Duodenal mucosa (tissue), 2 donors: ENCODE measurements around the gene MAD1L1.

Source experiments
- H3K27ac ChIP-seq: one replicate; pipeline ENCODE4 v1.7.0; 2013; ENCODE audit warnings: low read depth, low read length
- H3K27me3 ChIP-seq, 2 donors: one replicate each; pipeline ENCODE4 v1.7.0; 2013; ENCODE audit warnings: low read length in 2 of 2, control low read depth in 1 of 2; ENCODE audit not compliant: insufficient read depth in 2 of 2, control insufficient read depth in 1 of 2
- H3K36me3 ChIP-seq, 2 donors: one replicate each; pipeline ENCODE4 v1.7.0; 2013; ENCODE audit warnings: low read length in 2 of 2, control low read depth in 1 of 2; ENCODE audit not compliant: insufficient read depth in 2 of 2, control insufficient read depth in 1 of 2
- H3K4me1 ChIP-seq, 2 donors: one replicate each; pipeline ENCODE4 v1.7.0; 2013; ENCODE audit warnings: low read length in 2 of 2, control low read depth in 1 of 2; ENCODE audit not compliant: insufficient read depth in 2 of 2, control insufficient read depth in 1 of 2
- H3K4me3 ChIP-seq, 2 donors: one replicate each; pipeline ENCODE4 v1.7.0; 2013; ENCODE audit warnings: low read length in 2 of 2, low read depth in 1 of 2
- H3K9ac ChIP-seq, 2 donors: one replicate each; pipeline ENCODE4 v1.7.0; 2013; ENCODE audit warnings: low read length in 2 of 2, low read depth in 1 of 2
- H3K9me3 ChIP-seq, 2 donors: one replicate each; pipeline ENCODE4 v1.7.0; 2013; ENCODE audit warnings: low read length in 2 of 2, control low read depth in 1 of 2; ENCODE audit not compliant: control insufficient read depth in 1 of 2

MAD1L1 gene

DNA sequence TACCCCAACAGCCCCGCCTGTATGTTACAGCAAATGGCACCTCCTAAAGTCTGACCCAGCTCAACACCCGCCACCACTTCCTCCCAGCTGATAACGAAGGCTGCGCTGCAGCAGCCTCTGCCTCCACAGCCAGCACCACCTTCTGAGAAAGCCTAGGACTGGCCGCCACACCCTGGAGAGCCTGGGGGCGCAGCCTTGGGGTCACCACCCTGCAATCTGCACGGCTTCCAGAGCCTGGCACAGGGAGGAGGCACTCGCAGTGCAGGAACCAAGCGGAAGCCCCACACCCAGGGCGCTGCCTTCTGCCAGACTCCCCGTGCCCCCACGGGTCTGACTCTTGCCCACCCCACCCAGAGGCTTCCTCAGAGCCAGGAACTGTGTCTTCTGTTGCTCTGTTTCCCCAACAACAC, 112.5 kb downstream of the MAD1L1 start:
- no peak overlapping the region for H3K27ac ChIP-seq
- H3K4me1 ChIP-seq: peaks cover 0 to 13% of the 10 kb centered on the region in 2 donors
- peaks cover 0 to 4% of the 10 kb centered on the region in 2 donors for H3K36me3 ChIP-seq
- H3K27me3 ChIP-seq: no peaks in the 10 kb centered on the region
- H3K4me3 ChIP-seq: no peak overlapping the region
- no peak overlapping the region for H3K9ac ChIP-seq
- H3K9me3 ChIP-seq: no peaks in the 10 kb centered on the region

DNA sequence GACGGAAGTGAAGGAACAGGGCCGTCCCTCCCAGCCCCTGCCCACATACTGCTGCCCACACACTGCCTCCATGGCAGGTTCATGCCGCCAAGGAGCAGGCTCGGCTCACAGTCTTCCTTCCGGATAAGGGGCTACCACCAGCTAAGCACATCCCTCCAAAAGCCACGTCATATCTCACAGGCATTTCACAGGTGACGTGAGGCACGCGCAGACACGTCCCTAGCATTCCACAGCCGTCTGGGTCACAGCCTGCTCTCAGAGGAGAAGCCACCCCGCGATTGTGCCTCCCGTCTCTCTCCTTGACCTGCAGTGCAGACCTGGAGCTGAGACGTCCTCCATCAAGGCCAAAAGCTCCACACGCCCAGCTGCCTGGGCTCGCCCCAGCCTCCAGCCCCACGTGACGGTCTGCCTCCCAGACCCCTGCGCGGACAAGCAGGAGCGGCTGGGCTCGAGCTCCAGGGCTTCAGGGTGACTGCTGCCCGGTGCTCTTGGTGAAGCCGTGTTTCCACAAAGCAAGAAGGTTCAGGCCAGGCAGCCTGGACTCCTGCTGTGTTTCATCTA, 114.0 kb downstream of the MAD1L1 start:
- peaks cover 0 to 9% of the 10 kb centered on the region in 2 donors for H3K4me1 ChIP-seq
- H3K9ac ChIP-seq: no peak overlapping the region
- no peak overlapping the region for H3K27ac ChIP-seq
- H3K9me3 ChIP-seq: no peaks in the 10 kb centered on the region
- H3K4me3 ChIP-seq: no peak overlapping the region
- H3K36me3 ChIP-seq: peaks cover 0 to 7% of the 10 kb centered on the region in 2 donors
- H3K27me3 ChIP-seq: no peaks in the 10 kb centered on the region

DNA sequence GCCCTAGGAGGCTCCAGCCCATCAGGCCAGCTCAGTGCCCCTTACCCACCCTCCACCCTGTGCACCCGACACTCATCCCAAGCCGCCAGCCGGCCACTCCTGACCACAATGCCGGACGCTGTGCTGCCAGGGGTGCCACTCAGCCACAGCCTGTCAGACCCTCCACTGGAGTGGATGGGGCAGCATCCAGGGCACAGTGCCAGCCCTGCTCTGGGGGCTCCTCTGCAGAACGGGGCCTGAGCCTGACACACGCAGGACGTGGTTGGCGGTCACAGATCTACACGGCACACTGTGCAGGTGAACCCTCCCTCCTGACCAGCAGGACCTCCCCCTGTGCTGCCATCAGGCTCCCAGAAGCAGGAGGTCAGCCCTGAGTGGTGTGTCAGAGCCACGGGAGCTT, 114.7 kb downstream of the MAD1L1 start:
- Histone ChIP-seq H3K27ac (no peak overlapping the region), H3K9me3 (no peaks in the 10 kb centered on the region), H3K36me3 (peaks cover 0 to 7% of the 10 kb centered on the region in 2 donors)

DNA sequence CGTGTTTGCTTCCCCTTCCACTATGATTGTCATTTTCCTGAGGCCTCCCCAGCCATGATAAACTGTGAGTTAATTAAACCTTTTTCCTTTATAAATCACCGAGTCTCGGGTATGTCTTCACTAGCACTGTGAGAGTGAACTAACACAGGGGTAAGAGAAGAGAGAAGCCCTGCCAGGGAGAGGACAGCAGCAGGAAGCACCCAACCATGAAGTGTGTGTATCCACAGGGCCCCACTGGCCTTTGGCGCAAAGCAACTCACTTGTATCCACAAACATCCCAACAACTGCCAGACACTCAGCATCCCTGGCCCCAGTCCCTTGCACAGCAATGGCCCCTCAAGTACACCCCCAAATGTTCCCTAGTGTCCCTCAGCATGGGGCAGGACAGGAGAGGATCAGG, 115.1 kb downstream of the MAD1L1 start:
- H3K9ac ChIP-seq: no peak overlapping the region
- H3K27ac ChIP-seq: no peak overlapping the region
- H3K4me3 ChIP-seq: no peak overlapping the region
- peaks cover 0 to 8% of the 10 kb centered on the region in 2 donors for H3K4me1 ChIP-seq
- no peaks in the 10 kb centered on the region for H3K27me3 ChIP-seq
- H3K9me3 ChIP-seq: no peaks in the 10 kb centered on the region
- peaks cover 0 to 5% of the 10 kb centered on the region in 2 donors for H3K36me3 ChIP-seq

More for the DNA sequence above, 114.7 kb downstream of the MAD1L1 start:
- Histone ChIP-seq H3K27me3 (no peaks in the 10 kb centered on the region), H3K9ac (no peak overlapping the region), H3K4me3 (no peak overlapping the region), H3K4me1 (peaks cover 0 to 8% of the 10 kb centered on the region in 2 donors)

DNA sequence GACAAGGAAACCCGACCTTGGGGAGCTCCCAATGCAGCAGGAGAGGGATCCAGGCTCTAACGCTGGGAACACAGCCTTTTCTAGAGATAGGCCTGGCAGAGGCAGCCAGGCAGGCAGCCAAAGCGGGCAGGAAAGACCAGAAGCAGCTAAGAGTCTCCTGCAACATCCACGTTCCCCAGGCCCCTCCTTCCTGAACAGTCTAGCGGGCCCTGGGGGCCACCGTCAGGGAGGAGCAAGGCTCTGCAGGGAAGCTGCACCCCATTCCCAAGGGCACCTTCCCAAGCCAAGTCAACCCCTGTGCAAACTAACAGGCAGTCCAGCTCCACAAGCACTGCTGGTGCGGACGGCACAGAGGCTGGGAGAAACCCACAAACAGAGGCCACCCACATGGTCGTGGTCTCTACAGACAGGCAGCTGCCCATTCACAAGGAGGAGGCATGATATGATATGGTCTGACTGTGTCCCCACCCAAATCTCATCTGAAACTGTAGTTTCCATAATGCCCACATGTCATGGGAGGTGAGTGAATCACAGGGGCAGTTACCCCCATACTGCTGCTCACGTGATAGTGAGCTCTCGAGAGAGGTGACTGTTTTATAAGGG, 115.7 kb downstream of the MAD1L1 start:
- Histone ChIP-seq H3K4me1 (peaks cover 0 to 8% of the 10 kb centered on the region in 2 donors), H3K4me3 (no peak overlapping the region), H3K9ac (no peak overlapping the region), H3K36me3 (peaks cover 0 to 3% of the 10 kb centered on the region in 2 donors), H3K9me3 (no peaks in the 10 kb centered on the region), H3K27ac (no peak overlapping the region), H3K27me3 (no peaks in the 10 kb centered on the region)

DNA sequence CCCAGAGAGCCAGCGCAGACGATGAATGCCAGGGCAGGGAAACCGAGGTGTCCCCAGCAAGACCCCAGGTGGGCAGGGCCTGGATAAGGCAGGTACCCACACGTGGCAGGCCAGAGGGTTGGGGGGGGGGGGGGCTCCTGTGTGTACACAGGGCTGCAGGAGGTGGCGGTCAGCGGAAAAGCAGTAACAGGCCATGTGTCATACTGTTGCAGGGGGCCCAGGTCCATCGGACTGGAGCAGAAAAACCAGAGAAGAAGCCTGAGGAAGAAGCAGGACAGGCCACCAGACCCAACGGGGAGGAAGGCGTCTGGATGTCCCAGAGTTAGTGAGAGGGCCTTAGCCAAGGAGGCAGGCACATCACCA, 116.3 kb downstream of the MAD1L1 start:
- Histone ChIP-seq H3K4me1 (peaks cover 3 to 13% of the 10 kb centered on the region in 2 donors), H3K27me3 (no peaks in the 10 kb centered on the region), H3K36me3 (peaks cover 0 to 3% of the 10 kb centered on the region in 2 donors), H3K4me3 (no peak overlapping the region), H3K9me3 (no peaks in the 10 kb centered on the region), H3K27ac (no peak overlapping the region), H3K9ac (no peak overlapping the region)

DNA sequence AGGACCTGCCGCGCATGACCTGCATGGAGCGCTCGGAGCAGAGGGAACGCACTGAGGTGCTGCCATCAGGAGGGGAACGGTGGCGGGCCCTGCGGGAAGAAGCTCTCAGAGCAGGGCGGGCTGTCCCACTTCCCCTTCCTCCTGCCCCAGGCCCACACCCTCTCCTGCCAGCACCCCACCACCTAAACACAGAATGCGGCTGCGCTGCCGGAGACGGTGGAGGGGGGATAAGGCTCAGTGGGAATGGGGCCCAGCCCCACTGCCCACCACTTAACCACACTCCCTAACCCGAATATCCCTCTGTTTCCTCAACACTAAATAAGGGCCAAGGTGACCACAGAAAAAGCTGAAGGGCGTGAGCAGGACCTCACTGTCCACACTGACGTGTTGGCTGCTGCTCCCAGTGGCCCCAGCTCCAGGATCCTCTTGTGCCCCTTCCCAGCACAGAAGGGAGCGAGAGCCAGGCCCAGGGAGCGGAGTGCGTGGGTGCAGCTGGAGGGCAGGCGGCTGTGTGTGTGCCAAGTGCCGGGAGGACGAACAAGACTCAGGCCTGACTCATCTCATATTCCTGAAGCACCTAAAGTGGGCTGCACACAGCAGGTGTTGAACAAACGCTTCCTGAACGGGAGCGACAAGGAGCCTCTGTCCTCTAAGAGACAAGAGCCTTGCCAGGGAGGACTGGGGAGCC, 116.8 kb downstream of the MAD1L1 start:
- Histone ChIP-seq H3K9ac (no peak overlapping the region), H3K27me3 (no peaks in the 10 kb centered on the region), H3K36me3 (peaks cover 0 to 3% of the 10 kb centered on the region in 2 donors), H3K4me1 (peaks cover 8 to 18% of the 10 kb centered on the region in 2 donors), H3K27ac (no peak overlapping the region), H3K9me3 (no peaks in the 10 kb centered on the region), H3K4me3 (no peak overlapping the region)

DNA sequence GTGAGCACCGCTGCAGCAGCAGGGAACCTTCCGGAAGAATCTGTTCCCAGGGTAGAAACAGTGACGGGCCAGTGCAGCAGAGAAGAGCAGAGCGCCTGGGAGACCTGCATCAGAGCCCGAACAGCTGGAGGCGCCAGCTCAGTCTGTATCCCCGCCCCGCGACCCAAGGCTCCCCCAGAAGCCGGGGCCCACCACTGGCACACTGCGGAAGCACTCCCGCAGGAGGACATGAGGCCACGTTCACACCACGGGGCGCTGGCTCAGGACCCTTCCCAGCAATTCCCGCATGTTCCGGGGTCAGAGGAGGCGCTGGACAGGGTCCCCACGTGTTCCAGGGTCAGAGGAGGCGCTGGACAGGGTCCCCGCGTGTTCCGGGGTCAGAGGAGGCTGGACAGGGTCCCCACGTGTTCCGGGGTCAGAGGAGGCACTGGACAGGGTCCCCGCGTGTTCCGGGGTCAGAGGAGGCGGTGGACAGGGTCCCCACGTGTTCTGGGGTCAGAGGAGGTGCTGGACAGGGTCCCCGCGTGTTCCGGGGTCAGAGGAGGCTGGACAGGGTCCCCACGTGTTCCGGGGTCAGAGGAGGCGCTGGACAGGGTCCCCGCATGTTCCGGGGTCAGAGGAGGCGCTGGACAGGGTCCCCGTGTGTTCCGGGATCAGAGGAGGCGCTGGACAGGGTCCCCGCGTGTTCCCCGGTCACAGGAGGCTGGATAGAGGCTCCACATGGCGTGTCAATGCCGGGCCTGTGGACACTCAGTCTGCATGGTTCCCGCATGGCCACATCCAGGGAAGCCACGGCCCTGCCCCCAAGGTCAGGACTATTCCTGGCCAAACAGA, 117.6 kb downstream of the MAD1L1 start:
- peaks cover 15 to 24% of the 10 kb centered on the region in 2 donors for H3K4me1 ChIP-seq
- no peak overlapping the region for H3K4me3 ChIP-seq
- peaks cover 0 to 3% of the 10 kb centered on the region in 2 donors for H3K36me3 ChIP-seq
- no peaks in the 10 kb centered on the region for H3K27me3 ChIP-seq
- H3K9me3 ChIP-seq: no peaks in the 10 kb centered on the region
- H3K9ac ChIP-seq: no peak overlapping the region
- H3K27ac ChIP-seq: no peak overlapping the region

DNA sequence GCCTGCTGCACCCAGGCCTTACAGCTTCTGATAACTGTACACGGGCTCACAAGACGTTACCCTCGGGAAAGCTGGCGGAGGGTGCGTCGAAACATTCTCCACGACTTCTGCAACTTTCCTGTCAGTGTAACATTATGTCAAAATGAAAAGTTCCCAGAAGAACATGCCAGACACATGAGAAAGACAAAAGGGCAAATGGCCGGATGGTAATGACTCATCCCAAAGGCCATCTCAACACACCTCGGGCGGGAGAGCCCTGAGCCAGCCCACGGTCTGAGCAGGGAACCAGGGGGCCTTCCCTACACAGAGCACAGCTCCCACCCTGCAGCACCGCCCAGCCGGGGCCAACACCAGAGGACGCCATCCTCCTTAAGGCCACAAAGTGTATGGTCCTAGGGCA, 118.7 kb downstream of the MAD1L1 start:
- no peak overlapping the region for H3K9ac ChIP-seq
- H3K27ac ChIP-seq: no peak overlapping the region
- no peaks in the 10 kb centered on the region for H3K9me3 ChIP-seq
- H3K4me3 ChIP-seq: no peak overlapping the region
- no peaks in the 10 kb centered on the region for H3K27me3 ChIP-seq
- peaks cover 0 to 3% of the 10 kb centered on the region in 2 donors for H3K36me3 ChIP-seq
- H3K4me1 ChIP-seq: peaks cover 15 to 20% of the 10 kb centered on the region in 2 donors
